Myocyte (in vitro differentiated cells): ENCODE data around the gene PLEKHB1. TPM values are rescaled to one million over a fixed set of nuclear protein-coding genes. Genes with fewer than 3 reads are reported as not detected.

Experiments used
- DNase-seq: peaks from one replicate; pipeline ENCODE4 v3.0.0-alpha.2; 2012; ENCODE audit warnings: low read depth
- polyA plus RNA-seq: library from polyadenylated mRNA; unstranded; fragments of >200 nt; gene quantifications from one replicate; pipeline ENCODE4 v1.2.1, GENCODE V29; 2012; ENCODE audit warnings: missing spikeins
- total RNA-seq: library from RNA; depleted of rRNA; stranded (reverse); fragments of >200 nt; gene quantifications from 2 replicates; pipeline ENCODE4 v1.2.3, GENCODE V29; 2014

PLEKHB1 gene, protein sequence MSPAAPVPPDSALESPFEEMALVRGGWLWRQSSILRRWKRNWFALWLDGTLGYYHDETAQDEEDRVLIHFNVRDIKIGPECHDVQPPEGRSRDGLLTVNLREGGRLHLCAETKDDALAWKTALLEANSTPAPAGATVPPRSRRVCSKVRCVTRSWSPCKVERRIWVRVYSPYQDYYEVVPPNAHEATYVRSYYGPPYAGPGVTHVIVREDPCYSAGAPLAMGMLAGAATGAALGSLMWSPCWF
- 0.32 and 0.68 TPM in 2 replicates for total RNA-seq
- 1.6 TPM for polyA plus RNA-seq

GRCh38 chr11:73645972-73646631, at the start of gene PLEKHB1:
Gene PLEKHB1 (plus strand): TSS chr11:73646581. CDS start chr11:73646609, 28 bp downstream.
- DNase-seq = no peak

DNA sequence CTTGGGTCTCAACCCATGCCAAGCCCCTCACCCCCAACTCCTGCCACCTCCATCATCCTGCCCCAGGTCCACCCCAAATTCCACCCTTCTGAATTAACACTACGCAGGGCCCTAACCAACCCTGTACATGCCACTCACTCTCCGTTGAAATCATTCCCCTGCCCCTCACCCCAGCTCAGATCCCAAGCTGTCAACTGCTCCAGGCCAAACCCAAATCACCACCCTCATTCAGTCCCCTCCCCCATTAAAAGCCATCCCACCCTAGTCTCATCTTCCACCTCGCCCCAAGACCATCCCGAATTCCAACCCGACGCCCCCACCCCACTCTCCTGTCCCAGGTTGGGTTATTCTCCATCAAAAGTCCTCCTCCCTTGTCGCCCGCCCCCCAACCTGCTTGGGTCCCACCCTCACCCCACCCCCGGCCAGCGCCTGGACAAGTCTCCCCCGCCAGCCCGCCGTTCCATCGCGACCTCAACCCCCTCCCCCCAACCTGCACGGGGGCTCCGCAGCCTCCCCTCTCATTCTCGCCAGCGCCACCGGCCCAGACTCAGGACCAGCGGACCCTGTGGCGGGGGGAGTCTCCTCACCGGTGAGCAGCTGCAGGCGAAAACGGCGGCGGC, 48.9 kb upstream of the PLEKHB1 start:
- peak; percentile 11 for DNase-seq

GRCh38 chr11:73597956-73598718, 48.2 kb upstream of the PLEKHB1 start, which contains the start of gene FAM168A:
Gene FAM168A (minus strand): TSS chr11:73598112. CDS start chr11:73468474, 129,638 bp downstream.
- DNase-seq = peak; percentile 99

DNA sequence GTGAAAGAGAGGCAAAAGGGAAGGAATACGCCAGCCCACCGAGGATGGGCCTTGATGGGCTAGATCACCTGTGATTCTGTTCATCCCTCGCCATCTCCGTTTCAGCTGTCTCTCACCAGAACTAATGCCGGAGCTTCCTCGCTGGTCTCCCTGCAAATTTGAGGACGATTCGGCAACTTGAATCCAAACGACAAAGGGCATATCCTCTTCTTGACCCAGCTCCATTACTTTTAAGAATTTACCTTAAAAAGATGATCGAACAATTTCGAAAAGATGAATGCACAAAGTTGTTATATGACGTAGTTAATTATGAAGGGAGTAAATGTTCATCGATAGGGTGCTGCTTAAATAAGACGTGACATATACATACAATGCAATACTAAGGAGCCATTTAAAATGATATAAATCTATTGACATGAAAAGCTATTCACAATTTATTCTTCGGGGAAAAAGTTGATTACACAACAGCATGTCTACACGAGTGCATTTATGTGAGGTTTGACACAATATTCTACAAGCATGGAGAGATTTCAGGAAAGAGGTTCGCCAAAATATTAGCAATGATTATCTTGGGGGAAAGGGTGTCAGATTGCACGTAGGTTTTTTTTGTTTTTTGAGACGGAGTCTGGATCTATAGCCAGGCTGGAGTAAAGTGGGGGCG, 47.5 kb upstream of the PLEKHB1 start:
- DNase-seq = no peak

DNA sequence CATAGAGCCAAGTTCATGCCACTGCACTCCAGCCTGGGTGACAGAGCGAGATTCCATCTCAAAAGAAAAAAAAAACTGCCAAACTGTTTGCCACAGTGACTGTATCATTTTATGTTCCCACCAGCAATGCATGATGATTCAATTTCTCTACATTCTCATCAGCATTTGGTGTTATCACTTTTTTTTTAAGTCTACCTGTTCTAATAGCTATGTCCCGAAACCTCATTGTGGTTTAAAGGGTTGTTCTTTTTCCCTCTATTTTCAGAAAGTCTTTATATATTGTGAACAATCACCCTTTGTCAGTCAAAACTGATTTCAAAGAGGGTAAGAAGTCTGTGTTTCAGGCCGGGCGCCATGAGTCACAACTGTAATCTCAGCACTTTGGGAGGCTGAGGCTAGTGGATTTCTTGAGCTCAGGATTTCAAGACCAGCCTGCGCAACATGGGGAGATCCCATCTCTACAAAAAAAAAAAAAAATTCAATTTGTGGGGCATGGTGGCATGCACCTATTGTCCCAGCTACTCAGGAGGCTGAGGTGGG, 33.7 kb upstream of the PLEKHB1 start:
- DNase-seq = no peak

- no peak for DNase-seq
These were observed 31.8 kb upstream of the PLEKHB1 start for GRCh38 chr11:73614591-73614990.

DNA sequence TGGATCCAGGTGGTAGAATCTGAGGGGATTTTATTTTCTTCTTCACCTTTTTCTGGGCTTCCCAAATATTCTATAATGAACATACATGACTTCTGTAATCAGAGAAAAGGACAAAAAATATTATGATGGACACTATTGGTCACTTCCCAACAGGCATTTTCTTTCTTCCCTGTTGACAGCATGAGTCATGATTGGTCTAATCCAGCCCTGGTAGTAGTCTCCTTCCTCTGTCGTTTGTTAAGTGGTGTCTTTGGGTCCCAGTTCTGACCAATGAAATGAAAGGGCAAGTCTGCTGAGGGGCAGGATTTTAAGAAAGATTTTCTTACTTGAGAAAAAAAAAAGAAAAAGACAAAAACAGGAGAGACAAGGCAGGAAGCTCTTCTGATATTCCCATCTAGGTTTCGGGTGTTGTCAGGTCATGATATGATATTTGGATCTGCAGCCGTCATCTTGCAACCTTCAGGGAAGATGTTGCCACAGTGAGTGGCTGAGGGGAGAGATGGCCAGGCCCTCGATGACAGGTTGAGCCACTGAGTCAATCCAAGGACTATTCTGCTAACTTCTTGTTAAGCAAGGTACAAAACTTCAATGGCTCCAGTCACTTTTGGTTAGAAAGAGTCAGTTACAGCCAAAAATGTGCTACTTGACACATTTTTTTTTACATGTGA, 23.3 kb upstream of the PLEKHB1 start:
- peak; percentile 24 for DNase-seq

GRCh38 chr11:73623686-73624085, 22.7 kb upstream of the PLEKHB1 start:
- peak; percentile 61 for DNase-seq

DNA sequence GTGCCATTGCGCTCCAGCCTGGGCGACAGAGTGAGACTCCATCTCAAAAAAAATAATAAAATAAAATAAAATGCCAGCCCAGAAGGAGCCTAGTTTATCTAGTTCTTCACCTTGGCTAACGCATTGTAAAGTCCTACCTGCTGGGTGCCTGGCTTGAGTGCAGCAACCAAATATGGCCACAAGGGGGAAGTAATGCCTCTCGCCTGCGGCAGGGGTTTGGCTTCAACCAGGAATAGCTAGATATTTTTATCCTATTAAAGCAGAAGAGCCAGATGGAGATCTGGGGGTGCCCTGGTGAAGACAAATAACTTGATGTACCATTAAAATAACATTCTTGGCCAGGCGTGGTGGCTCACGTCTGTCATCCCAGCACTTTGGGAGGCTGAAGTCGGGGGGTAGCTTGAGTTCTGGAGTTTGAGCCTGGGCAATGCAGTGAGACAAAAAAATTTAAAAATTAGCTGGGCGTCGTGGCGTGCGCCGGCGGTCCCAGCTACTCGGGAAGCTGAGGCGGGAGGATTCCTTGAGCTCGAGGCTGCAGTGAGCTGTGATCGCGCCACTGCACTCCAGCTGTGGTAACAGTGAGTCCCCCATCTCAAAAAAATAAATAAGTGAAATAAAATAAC, 20.6 kb upstream of the PLEKHB1 start:
- peak; percentile 73 for DNase-seq

GRCh38 chr11:73629907-73630306, 16.5 kb upstream of the PLEKHB1 start:
- no peak for DNase-seq

DNA sequence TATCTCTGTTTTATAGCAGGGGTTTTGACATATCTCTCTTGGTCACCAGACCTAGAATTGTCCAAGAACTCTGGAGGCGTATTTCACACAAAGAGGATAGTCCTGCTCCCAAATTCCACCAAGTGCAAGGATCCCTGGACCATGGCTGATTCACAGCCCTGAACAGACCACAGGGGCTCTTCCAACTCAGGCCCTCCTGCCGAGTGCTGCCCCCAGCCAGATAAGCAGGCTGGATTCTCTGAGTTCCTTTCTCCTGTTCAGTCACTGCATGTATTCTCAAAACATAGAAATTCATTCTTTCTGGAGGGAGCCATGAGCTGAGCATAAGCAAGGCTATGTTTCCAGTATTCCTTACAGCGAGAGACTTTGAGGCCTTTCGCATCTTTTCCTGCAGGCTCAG, 13.4 kb upstream of the PLEKHB1 start:
- no peak for DNase-seq

DNA sequence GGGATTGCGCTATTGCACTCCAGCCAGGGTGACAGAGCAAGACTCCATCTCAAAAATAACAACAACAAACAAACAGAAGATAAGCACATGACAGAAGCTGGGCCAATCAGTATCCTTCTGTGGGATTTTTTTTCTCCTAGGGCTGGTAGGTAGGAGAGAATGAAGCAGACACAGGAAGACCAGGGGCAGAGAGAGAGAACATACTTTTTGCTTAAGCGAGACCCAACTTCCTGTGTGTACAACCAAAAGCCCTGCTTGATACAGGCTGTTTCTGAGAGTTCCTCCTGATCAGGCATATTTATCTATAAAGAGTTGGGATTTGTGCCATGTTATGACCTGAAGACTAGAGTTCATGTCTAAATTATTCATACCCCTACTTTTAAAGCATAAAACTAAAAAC, 12.4 kb upstream of the PLEKHB1 start:
- no peak for DNase-seq

- no peak for DNase-seq
These were observed 10.7 kb upstream of the PLEKHB1 start for GRCh38 chr11:73635721-73636120.

- peak; percentile 88 for DNase-seq
These were observed 10.1 kb upstream of the PLEKHB1 start for GRCh38 chr11:73636249-73636648.

DNA sequence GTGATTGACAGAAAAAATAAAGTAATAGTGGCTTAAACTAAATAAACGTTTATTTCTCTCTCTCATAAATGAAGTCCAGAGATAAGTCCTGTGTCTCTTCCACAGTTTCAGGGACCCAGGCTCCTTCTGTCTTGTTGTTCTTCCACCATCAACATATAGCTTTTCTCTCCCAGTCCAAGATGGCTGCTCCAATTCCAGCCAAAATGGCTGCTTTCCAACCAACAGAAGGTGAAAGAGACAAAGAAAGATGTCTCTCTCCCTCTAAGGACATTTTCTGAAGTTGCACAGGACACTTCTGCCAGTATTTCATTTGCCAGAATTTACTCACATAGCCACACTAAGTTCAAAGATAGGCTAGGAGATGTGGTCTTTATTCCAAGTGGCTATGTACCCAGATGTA, 9.4 kb upstream of the PLEKHB1 start:
- no peak for DNase-seq

DNA sequence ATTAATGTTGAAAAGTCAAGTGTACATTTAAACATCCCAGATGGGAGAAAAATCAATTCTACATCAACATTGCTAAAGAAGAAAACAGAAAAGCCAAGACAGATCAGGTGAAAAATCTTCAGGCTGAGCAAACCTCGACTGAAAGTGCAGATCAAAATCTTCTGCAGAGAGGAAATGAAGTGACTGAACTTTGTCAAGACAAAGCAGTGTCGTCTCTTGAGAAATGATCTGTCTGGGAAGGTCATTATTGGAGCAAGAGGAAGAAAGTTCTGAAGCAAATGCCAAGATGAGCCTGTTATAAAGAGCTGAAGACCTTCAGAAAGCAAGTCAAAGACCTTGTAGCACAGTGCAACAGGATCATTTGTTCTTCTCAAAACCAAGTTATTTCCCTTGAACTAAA, 5.8 kb upstream of the PLEKHB1 start:
- DNase-seq = no peak

DNA sequence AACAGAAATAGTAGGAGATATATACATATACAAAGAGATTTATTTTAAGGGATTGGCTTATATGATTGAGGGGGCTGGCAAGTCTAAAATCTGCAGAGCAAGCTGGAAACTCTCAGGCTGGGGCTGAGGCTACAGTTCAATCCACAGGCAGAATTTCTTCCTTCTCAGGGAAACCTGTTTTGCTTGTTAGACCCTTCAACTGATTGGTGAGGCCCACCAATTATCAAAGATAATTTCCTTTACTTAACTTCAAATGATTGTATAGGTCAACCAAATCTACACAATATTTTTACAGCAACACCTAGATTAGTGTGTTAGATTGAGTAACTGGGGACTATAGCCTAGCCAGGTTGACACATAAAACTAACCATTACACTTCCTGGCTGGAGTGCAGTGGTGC, 4.7 kb upstream of the PLEKHB1 start:
- no peak for DNase-seq

DNA sequence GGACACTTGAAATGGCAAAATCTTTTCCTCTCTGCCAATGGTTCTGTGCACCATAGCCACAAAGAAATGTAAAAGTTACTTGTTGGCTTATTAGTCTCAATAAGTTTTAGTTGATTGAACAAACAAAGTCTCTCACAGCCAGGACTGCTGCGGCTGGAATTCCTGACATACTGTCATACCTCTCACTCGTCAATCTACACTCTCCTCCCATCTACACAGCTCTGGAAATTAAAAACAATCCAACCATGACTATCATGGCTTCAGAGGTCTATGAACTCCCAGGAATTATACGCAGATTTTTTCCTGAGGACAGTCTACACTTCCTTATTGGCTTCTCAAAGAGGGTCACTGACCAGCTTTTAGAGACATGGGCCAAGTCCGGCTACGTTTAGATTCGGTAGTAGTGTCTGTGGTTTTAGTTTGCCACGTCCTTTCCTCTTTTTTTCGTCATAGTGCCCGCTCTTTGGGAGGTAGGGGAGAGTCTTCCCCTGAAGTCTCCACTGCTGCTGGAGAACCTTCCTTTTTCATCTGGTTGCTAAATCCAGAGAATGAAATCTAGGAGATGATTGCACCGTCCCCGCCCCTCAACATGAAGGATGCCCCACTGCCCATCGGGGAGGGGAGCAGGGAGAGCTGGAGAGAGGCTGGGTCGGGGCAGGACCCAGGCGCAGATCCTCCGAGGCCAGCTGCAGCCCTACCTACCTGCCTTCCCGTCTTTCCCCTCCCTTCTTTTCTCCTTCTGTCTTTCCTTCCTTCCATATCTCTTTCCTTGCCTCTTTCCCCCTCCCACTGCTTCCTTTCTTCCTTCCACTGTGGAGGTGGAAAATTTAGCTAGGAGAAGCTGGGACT, 1.0 kb upstream of the PLEKHB1 start:
- DNase-seq = no peak
